ENCODE results near the gene CENPM. TPM values are rescaled to one million over a fixed set of nuclear protein-coding genes. Genes with fewer than 3 reads are reported as not detected.

The CENPM gene
- total RNA-seq, 1 donor from 2014 or later = 1.3 TPM

DNA sequence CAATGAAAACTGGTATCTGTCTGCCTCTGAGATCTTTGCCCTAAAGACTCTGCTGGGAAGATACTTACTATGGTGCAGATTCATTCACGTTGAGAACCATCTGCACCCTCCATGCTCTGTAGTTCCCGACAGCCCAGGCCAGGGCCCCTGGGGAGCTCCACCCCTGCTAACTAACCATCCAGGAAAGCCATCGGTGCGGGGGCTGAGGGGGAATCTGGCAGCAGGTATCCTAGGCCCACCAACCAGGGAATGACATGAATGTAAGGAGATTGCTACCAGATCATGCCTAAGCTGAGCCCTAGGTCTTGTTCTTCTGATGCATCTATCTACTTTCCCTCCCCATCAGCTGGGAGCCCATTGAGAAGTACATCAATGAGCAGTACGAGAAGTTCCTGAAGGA, 40.3 kb upstream of the CENPM start:
- DNase-seq (peak; percentile 28), ATAC-seq (no peak)
- TF ChIP-seq, protein P1, sequence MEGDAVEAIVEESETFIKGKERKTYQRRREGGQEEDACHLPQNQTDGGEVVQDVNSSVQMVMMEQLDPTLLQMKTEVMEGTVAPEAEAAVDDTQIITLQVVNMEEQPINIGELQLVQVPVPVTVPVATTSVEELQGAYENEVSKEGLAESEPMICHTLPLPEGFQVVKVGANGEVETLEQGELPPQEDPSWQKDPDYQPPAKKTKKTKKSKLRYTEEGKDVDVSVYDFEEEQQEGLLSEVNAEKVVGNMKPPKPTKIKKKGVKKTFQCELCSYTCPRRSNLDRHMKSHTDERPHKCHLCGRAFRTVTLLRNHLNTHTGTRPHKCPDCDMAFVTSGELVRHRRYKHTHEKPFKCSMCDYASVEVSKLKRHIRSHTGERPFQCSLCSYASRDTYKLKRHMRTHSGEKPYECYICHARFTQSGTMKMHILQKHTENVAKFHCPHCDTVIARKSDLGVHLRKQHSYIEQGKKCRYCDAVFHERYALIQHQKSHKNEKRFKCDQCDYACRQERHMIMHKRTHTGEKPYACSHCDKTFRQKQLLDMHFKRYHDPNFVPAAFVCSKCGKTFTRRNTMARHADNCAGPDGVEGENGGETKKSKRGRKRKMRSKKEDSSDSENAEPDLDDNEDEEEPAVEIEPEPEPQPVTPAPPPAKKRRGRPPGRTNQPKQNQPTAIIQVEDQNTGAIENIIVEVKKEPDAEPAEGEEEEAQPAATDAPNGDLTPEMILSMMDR (IDR thresholded peaks at IDR 0.05) = no peak
- Histone ChIP-seq H3K36me3 (no peaks in the 10 kb centered on the region), H3K4me3 (no peak overlapping the region), H3K4me1 (peaks cover 4% of the 10 kb centered on the region), H3K27me3 (no peaks in the 10 kb centered on the region), H3K27ac (no peak overlapping the region), H3K9me3 (no peaks in the 10 kb centered on the region)
- intact Hi-C loops (cut with DNase I) = no loop called here

GRCh38 chr22:41983513-41984405, 36.8 kb upstream of the CENPM start:
- intact Hi-C loops (cut with DNase I) = no loop called here
- Histone ChIP-seq H3K27ac (peak overlapping the region; percentile 4), H3K4me1 (peaks cover 4% of the 10 kb centered on the region), H3K27me3 (no peaks in the 10 kb centered on the region), H3K36me3 (no peaks in the 10 kb centered on the region), H3K4me3 (no peak overlapping the region), H3K9me3 (no peaks in the 10 kb centered on the region)
- TF ChIP-seq, protein P1 (IDR thresholded peaks at IDR 0.05) = no peak
- DNase-seq (no peak), ATAC-seq (peak; percentile 75)

DNA sequence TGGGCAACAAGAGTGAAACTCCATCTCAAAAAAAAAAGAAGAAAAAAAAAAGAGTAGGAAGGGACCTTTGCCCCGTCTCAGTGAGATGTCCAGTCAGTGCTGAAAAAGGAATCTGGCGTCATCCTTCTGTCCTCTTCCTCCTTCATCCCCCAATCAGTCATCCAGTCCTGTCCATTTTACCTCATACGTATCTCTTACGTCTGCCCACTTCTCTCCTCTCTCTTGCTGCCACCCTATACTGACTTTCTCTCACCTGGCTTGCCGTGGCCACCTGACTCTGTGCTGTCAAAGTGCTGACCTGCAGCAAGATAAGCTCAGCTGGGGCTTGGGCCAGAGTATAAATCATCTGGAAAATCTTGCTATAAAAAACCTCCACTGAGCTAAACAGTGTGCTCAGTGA, 35.9 kb upstream of the CENPM start:
- Histone ChIP-seq H3K9me3 (no peaks in the 10 kb centered on the region), H3K27me3 (peaks cover 2% of the 10 kb centered on the region), H3K4me3 (no peak overlapping the region), H3K36me3 (no peaks in the 10 kb centered on the region), H3K27ac (peak overlapping the region; percentile 4), H3K4me1 (peaks cover 4% of the 10 kb centered on the region)
- TF ChIP-seq, protein P1 (IDR thresholded peaks at IDR 0.05) = no peak
- intact Hi-C loops (cut with DNase I) = no loop called here
- ATAC-seq (peak; percentile 43), DNase-seq (no peak)

GRCh38 chr22:41979423-41980250, 32.7 kb upstream of the CENPM start:
- ATAC-seq = no peak
- intact Hi-C loops (cut with DNase I) = no loop called here

GRCh38 chr22:41978732-41979131, 31.8 kb upstream of the CENPM start:
- Histone ChIP-seq H3K36me3 (no peaks in the 10 kb centered on the region), H3K27ac (no peak overlapping the region), H3K9me3 (no peaks in the 10 kb centered on the region), H3K4me1 (peaks cover 13% of the 10 kb centered on the region), H3K4me3 (no peak overlapping the region), H3K27me3 (peaks cover 35% of the 10 kb centered on the region)
- TF ChIP-seq, protein P1 (IDR thresholded peaks at IDR 0.05) = no peak
- intact Hi-C loops (cut with DNase I) = no loop called here
- ATAC-seq (no peak), DNase-seq (no peak)

More at GRCh38 chr22:41979423-41980250, 32.7 kb upstream of the CENPM start:
- Histone ChIP-seq H3K27me3 (peaks cover 29% of the 10 kb centered on the region), H3K27ac (no peak overlapping the region), H3K9me3 (no peaks in the 10 kb centered on the region), H3K4me3 (no peak overlapping the region), H3K4me1 (peaks cover 13% of the 10 kb centered on the region), H3K36me3 (no peaks in the 10 kb centered on the region)
- no peak for DNase-seq
- TF ChIP-seq, protein P1 (IDR thresholded peaks at IDR 0.05) = no peak

Data from upper lobe of right lung (tissue), 1 donor.